CD14-positive monocyte (primary cell): ENCODE measurements around the gene PYGM. TPM values are rescaled to one million over a fixed set of nuclear protein-coding genes. Genes with fewer than 3 reads are reported as not detected.

Source experiments
- DNase-seq, 3 donors: peaks; one replicate each; pipeline ENCODE4 v3.0.0-alpha.2; 2011 to 2022
- H2AFZ ChIP-seq: 2 replicates; pipeline ENCODE4 v1.6.0; 2012; ENCODE audit warnings: mild to moderate bottlenecking, low read depth, low read length, inconsistent platforms; ENCODE audit not compliant: insufficient read depth, poor library complexity, severe bottlenecking
- H3K27ac ChIP-seq, 2 donors: 1 replicate in 1 of 2; 2 replicates in 1 of 2; pipeline ENCODE4 v1.5.1; 2012 to 2013; ENCODE audit warnings: low read length in 2 of 2, control low read depth in 1 of 2, inconsistent platforms in 1 of 2, low read depth in 1 of 2, mild to moderate bottlenecking in 1 of 2
- H3K27me3 ChIP-seq, 2 donors: one replicate each; pipeline versions ENCODE4 v1.6.0 to v1.6.1; 2011 to 2013; ENCODE audit warnings: low read length in 2 of 2; ENCODE audit not compliant: control insufficient read depth in 2 of 2, insufficient read depth in 2 of 2
- H3K36me3 ChIP-seq, 2 donors: replicated peaks in 1 of 2; 1 replicate in 1 of 2; 2 replicates in 1 of 2; pipeline versions ENCODE4 v1.5.1 to v1.6.1; 2012 to 2013; ENCODE audit warnings: low read length in 2 of 2, control low read depth in 1 of 2, inconsistent platforms in 1 of 2, mild to moderate bottlenecking in 1 of 2; ENCODE audit not compliant: insufficient read depth in 2 of 2, control insufficient read depth in 1 of 2
- H3K4me1 ChIP-seq, 2 donors: 1 replicate in 1 of 2; 2 replicates in 1 of 2; pipeline versions ENCODE4 v1.5.1 to v1.6.1; 2012 to 2013; ENCODE audit warnings: low read length in 2 of 2, control low read depth in 1 of 2, inconsistent platforms in 1 of 2, mild to moderate bottlenecking in 1 of 2, moderate library complexity in 1 of 2; ENCODE audit not compliant: insufficient read depth in 2 of 2, control insufficient read depth in 1 of 2
- H3K4me2 ChIP-seq: replicated peaks from 2 replicates; pipeline ENCODE3; 2012; ENCODE audit warnings: low read length, moderate library complexity, mild to moderate bottlenecking; ENCODE audit not compliant: poor library complexity, severe bottlenecking; ENCODE audit errors: extremely low read depth
- H3K4me3 ChIP-seq, 3 experiments: fragments of 200-600 bp in 1 of 3; sonication (generic) in 1 of 3; replicated peaks in 1 of 3; 1 replicate in 2 of 3; 2 replicates in 1 of 3; pipeline ENCODE4 v1.5.1; 2011 to 2013; ENCODE audit warnings: low read length in 3 of 3, mild to moderate bottlenecking in 3 of 3, control low read depth in 2 of 3, low read depth in 2 of 3, inconsistent platforms in 1 of 3, moderate library complexity in 1 of 3
- H3K79me2 ChIP-seq: 2 replicates; pipeline ENCODE4 v1.6.0; 2012; ENCODE audit warnings: mild to moderate bottlenecking, control low read depth, inconsistent platforms, low read length, moderate library complexity; ENCODE audit not compliant: insufficient read depth
- H3K9ac ChIP-seq: 2 replicates; pipeline ENCODE4 v1.6.0; 2017; ENCODE audit warnings: low read length, mild to moderate bottlenecking; ENCODE audit not compliant: insufficient read depth, poor library complexity, severe bottlenecking
- H3K9me3 ChIP-seq, 2 donors: replicated peaks in 1 of 2; 1 replicate in 1 of 2; 2 replicates in 1 of 2; pipeline versions ENCODE4 v1.5.1 to v1.6.1; 2012 to 2013; ENCODE audit warnings: low read length in 2 of 2, control low read depth in 1 of 2; ENCODE audit not compliant: control insufficient read depth in 1 of 2, insufficient read depth in 1 of 2
- H4K20me1 ChIP-seq: 2 replicates; pipeline ENCODE4 v1.6.0; 2012; ENCODE audit warnings: mild to moderate bottlenecking, low read length, control low read depth, moderate library complexity; ENCODE audit not compliant: insufficient read depth
- H3K27ac Mint-ChIP-seq, 7 donors: one replicate each; pipeline ENCODE4 v1.8.0; 2020; ENCODE audit warnings: mild to moderate bottlenecking in 7 of 7, mixed read lengths in 7 of 7, moderate library complexity in 6 of 7, inconsistent platforms in 2 of 7
- H3K27me3 Mint-ChIP-seq, 3 donors: one replicate each; pipeline ENCODE4 v1.8.0; 2021 to 2022; ENCODE audit warnings: low read depth in 3 of 3, mild to moderate bottlenecking in 3 of 3, mixed read lengths in 3 of 3, moderate library complexity in 3 of 3, inconsistent platforms in 1 of 3
- H3K36me3 Mint-ChIP-seq, 2 donors: one replicate each; pipeline ENCODE4 v1.8.0; 2020; ENCODE audit warnings: mixed read lengths in 2 of 2, inconsistent platforms in 1 of 2, mild to moderate bottlenecking in 1 of 2
- H3K4me1 Mint-ChIP-seq: one replicate; pipeline ENCODE4 v1.8.0; 2020; ENCODE audit warnings: mild to moderate bottlenecking, mixed read lengths
- H3K4me3 Mint-ChIP-seq, 2 donors: one replicate each; pipeline ENCODE4 v1.8.0; 2020; ENCODE audit warnings: mild to moderate bottlenecking in 2 of 2, mixed read lengths in 2 of 2, moderate library complexity in 1 of 2
- H3K9me3 Mint-ChIP-seq, 7 donors: one replicate each; pipeline ENCODE4 v1.8.0; 2020 to 2022; ENCODE audit warnings: mixed read lengths in 7 of 7, mild to moderate bottlenecking in 6 of 7, moderate library complexity in 6 of 7, inconsistent platforms in 2 of 7
- CTCF ChIP-seq: fragments of 200-600 bp; IDR thresholded peaks from one replicate; pipeline ENCODE4 v1.8.0; 2022; ENCODE audit warnings: antibody characterized with exemption, mild to moderate bottlenecking
- WGBS: methylation state at CpG from one replicate; pipeline ENCODE4 v1.1.5; 2013; ENCODE audit warnings: missing lambda C conversion rate; ENCODE audit not compliant: insufficient coverage; 5-methylcytosine and 5-hydroxymethylcytosine counted together
- intact Hi-C, 2 donors: fragments of 100-400 bp; cut with micrococcal nuclease; formaldehyde crosslinking; loops; one replicate each; pipeline versions ENCODE4 v1.15.0 to v1.15.1; 2023
- polyA plus RNA-seq, 3 donors: library from polyadenylated mRNA; depleted of rRNA in 1 of 3; unstranded in 2 of 3; stranded (reverse) in 1 of 3; fragments of 300-500 nt in 2 of 3; fragments of >200 nt in 1 of 3; fragmentation: Illumina TruSeq in 2 of 3; gene quantifications; 1 replicate in 2 of 3; 2 replicates in 1 of 3; pipeline ENCODE4 v1.2.3, GENCODE V29; 2012 to 2021

PYGM gene
- polyA plus RNA-seq, 3 donors: 0.05 to 1.8 TPM; not detected in 1

DNA sequence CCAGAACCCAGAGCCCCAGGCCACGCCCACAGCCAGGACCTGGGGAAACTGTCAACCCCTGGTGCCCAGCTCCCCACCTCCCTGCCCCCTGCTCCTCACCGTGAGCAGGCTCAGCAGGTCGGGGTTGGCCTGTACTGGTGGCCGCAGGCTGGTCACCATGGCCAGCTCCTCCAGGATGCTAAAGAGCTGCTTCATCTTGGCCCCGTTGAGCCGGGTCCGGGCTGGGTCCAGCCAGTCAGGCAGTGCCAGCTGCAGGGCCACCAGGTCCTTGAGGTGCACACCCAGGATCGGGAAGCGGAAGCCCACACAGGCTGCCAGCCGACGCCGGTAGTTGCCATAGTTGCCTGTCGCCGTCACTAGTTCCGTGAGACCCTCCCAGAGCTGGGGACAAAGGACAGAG is 23.1 kb downstream of the PYGM start:
- H3K36me3 Mint-ChIP-seq: peaks cover 80 to 99% of the 10 kb centered on the region in 2 donors
- DNase-seq: no peak
- H3K4me1 Mint-ChIP-seq: peaks cover 28% of the 10 kb centered on the region

DNA sequence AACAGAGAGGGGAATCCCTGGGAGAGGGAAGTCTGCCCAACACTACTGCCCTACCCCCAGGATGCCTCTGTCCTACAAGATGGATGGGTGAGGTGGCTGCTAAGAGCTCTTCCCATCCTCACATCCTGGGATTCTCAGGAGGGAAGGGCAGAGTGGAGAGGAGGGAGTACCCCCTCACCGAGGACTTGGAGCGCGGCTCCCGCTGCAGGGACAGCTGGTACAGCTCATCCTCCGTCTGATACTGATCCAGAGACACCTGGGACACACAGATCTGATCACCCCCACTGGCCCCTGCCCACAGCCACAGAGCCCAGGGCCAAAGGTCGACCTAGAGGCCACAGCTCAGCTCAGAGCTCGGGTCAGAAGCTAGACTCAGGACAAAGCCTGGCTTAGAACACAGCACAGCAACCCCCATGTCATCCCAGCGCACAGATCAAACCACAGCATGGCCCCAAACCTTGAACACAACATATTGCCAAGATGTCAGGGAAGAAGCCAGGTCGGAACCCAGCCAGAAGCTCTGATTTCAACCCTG is 24.0 kb downstream of the PYGM start:
- Histone ChIP-seq H3K79me2 (peaks cover 71% of the 10 kb centered on the region), H3K27me3 (no peaks in the 10 kb centered on the region), H3K4me2 (no peak overlapping the region), H2AFZ (no peak overlapping the region), H3K4me1 (peaks cover 0 to 3% of the 10 kb centered on the region in 2 donors), H4K20me1 (peaks cover 78% of the 10 kb centered on the region), H3K9me3 (no peaks in the 10 kb centered on the region), H3K36me3 (peaks cover 72 to 94% of the 10 kb centered on the region in 2 donors), H3K4me3 (no peak overlapping the region), H3K9ac (no peak overlapping the region), H3K27ac (peak overlapping the region in 1 of 2 donors; percentile 31)
- WGBS: 92% methylated on average over 5 of the region's 9 CpGs
- no peak overlapping the region for H3K4me3 Mint-ChIP-seq
- DNase-seq: no peak
- intact Hi-C loops: no loop called here
- H3K4me1 Mint-ChIP-seq: peaks cover 20% of the 10 kb centered on the region
- peaks cover 80 to 99% of the 10 kb centered on the region in 2 donors for H3K36me3 Mint-ChIP-seq
- no peak for TF ChIP-seq CTCF
- H3K27ac Mint-ChIP-seq: peak overlapping the region in 1 of 7 donors; percentile 83
- peaks cover 0 to 2% (median 0%) of the 10 kb centered on the region in 7 donors for H3K9me3 Mint-ChIP-seq
- H3K27me3 Mint-ChIP-seq: peaks cover 0 to 1% (median 0%) of the 10 kb centered on the region in 3 donors

More for the DNA sequence above, 23.1 kb downstream of the PYGM start:
- 96% methylated on average over 7 of the region's 15 CpGs for WGBS
- H2AFZ ChIP-seq: no peak overlapping the region
- peaks cover 75% of the 10 kb centered on the region for H3K79me2 ChIP-seq
- no peaks in the 10 kb centered on the region for H3K9me3 ChIP-seq
- intact Hi-C loops: no loop called here
- peaks cover 79% of the 10 kb centered on the region for H4K20me1 ChIP-seq
- no peak overlapping the region for H3K4me2 ChIP-seq
- H3K4me3 Mint-ChIP-seq: no peak overlapping the region
- peaks cover 7 to 12% of the 10 kb centered on the region in 2 donors for H3K4me1 ChIP-seq
- peak overlapping the region in 1 of 7 donors; percentile 83 for H3K27ac Mint-ChIP-seq
- H3K27me3 Mint-ChIP-seq: peaks cover 0 to 1% (median 0%) of the 10 kb centered on the region in 3 donors
- no peaks in the 10 kb centered on the region for H3K27me3 ChIP-seq
- peaks cover 66 to 92% of the 10 kb centered on the region in 2 donors for H3K36me3 ChIP-seq
- peak overlapping the region in 1 of 2 donors; percentile 31 for H3K27ac ChIP-seq
- H3K9me3 Mint-ChIP-seq: peaks cover 0 to 2% (median 0%) of the 10 kb centered on the region in 7 donors
- H3K9ac ChIP-seq: no peak overlapping the region
- TF ChIP-seq CTCF: no peak
- no peak overlapping the region for H3K4me3 ChIP-seq
